Trophoblast cell (in vitro differentiated cells and primary cell): Measurements from ENCODE around the gene SLC6A20.

Source experiments
- DNase-seq, 2 donors: peaks; one replicate each; pipeline ENCODE4 v3.0.0-alpha.2; 2016
- H2AFZ ChIP-seq: 2 replicates; pipeline ENCODE4 v1.6.1; 2013; ENCODE audit warnings: low read length, moderate library complexity, mild to moderate bottlenecking; ENCODE audit not compliant: insufficient read depth, poor library complexity
- H2AK5ac ChIP-seq: 2 replicates; pipeline ENCODE4 v1.6.1; 2013; ENCODE audit warnings: mild to moderate bottlenecking, low read length
- H2BK120ac ChIP-seq: 2 replicates; pipeline ENCODE4 v1.6.1; 2013; ENCODE audit warnings: low read length, mild to moderate bottlenecking, moderate library complexity; ENCODE audit not compliant: insufficient read depth, poor library complexity
- H2BK12ac ChIP-seq: 2 replicates; pipeline ENCODE4 v1.6.1; 2013; ENCODE audit warnings: mild to moderate bottlenecking, low read length, moderate library complexity
- H2BK5ac ChIP-seq: 2 replicates; pipeline ENCODE4 v1.6.1; 2013; ENCODE audit warnings: low read length, low read depth, moderate library complexity, mild to moderate bottlenecking; ENCODE audit not compliant: poor library complexity
- H3K14ac ChIP-seq: 2 replicates; pipeline ENCODE4 v1.6.1; 2013; ENCODE audit warnings: mild to moderate bottlenecking, low read length
- H3K18ac ChIP-seq: 2 replicates; pipeline ENCODE4 v1.6.1; 2013; ENCODE audit warnings: mild to moderate bottlenecking, low read length
- H3K23ac ChIP-seq: 2 replicates; pipeline ENCODE4 v1.6.1; 2013; ENCODE audit warnings: low read length
- H3K27ac ChIP-seq: 2 replicates; pipeline ENCODE4 v1.5.1; 2013; ENCODE audit warnings: low read depth, mild to moderate bottlenecking, inconsistent platforms, low read length, moderate library complexity
- H3K27me3 ChIP-seq: 2 replicates; pipeline ENCODE4 v1.6.1; 2013; ENCODE audit warnings: inconsistent platforms, mild to moderate bottlenecking, low read length, moderate library complexity; ENCODE audit not compliant: insufficient read depth
- H3K36me3 ChIP-seq, 2 experiments: 1 replicate in 1 of 2; 2 replicates in 1 of 2; pipeline ENCODE4 v1.6.1; 2013; ENCODE audit warnings: low read length in 2 of 2, mild to moderate bottlenecking in 2 of 2, moderate library complexity in 1 of 2; ENCODE audit not compliant: insufficient read depth in 2 of 2, control insufficient read depth in 1 of 2
- H3K4ac ChIP-seq: 2 replicates; pipeline ENCODE4 v1.6.1; 2013; ENCODE audit warnings: low read depth, mild to moderate bottlenecking, low read length, moderate library complexity
- H3K4me1 ChIP-seq, 2 experiments: 1 replicate in 1 of 2; 2 replicates in 1 of 2; pipeline ENCODE4 v1.6.1; 2013; ENCODE audit warnings: low read length in 2 of 2, mild to moderate bottlenecking in 2 of 2, moderate library complexity in 1 of 2; ENCODE audit not compliant: insufficient read depth in 2 of 2, control insufficient read depth in 1 of 2
- H3K4me2 ChIP-seq: 2 replicates; pipeline ENCODE4 v1.6.1; 2013; ENCODE audit warnings: inconsistent platforms, mild to moderate bottlenecking, low read length, moderate library complexity
- H3K4me3 ChIP-seq: 2 replicates; pipeline ENCODE4 v1.5.1; 2013; ENCODE audit warnings: mild to moderate bottlenecking, low read depth, low read length, inconsistent platforms
- H3K79me1 ChIP-seq: one replicate; pipeline ENCODE4 v1.6.1; 2013; ENCODE audit warnings: low read length
- H3K79me2 ChIP-seq: 2 replicates; pipeline ENCODE4 v1.6.1; 2013; ENCODE audit warnings: low read length, mild to moderate bottlenecking; ENCODE audit not compliant: control insufficient read depth, insufficient read depth, poor library complexity
- H3K9ac ChIP-seq: 2 replicates; pipeline ENCODE4 v1.6.1; 2013; ENCODE audit warnings: mild to moderate bottlenecking, low read length
- H3K9me3 ChIP-seq: 2 replicates; pipeline ENCODE4 v1.6.1; 2013; ENCODE audit warnings: low read depth, mild to moderate bottlenecking, control low read depth, inconsistent platforms, low read length; ENCODE audit not compliant: insufficient read depth
- H4K12ac ChIP-seq: 2 replicates; pipeline ENCODE4 v1.6.1; 2013; ENCODE audit warnings: low read depth, mild to moderate bottlenecking, low read length, moderate library complexity
- H4K8ac ChIP-seq: 2 replicates; pipeline ENCODE4 v1.6.1; 2013; ENCODE audit warnings: low read depth, mild to moderate bottlenecking, low read length, moderate library complexity
- H4K91ac ChIP-seq: one replicate; pipeline ENCODE4 v1.6.1; 2013; ENCODE audit warnings: low read depth, mild to moderate bottlenecking, low read length, moderate library complexity
- WGBS: extraction: QIAGEN DNeasy Blood & Tissue Kit; methylation state at CpG from one replicate; pipeline ENCODE4 v1.1.7; 2013; ENCODE audit warnings: missing lambda C conversion rate; ENCODE audit not compliant: insufficient read length, insufficient coverage; ENCODE audit errors: extremely low coverage; 5-methylcytosine and 5-hydroxymethylcytosine counted together

The SLC6A20 gene

GRCh38 chr3:45787551-45787950 is 8.8 kb downstream of the SLC6A20 start:
- H3K4me1 ChIP-seq: no peaks in the 10 kb centered on the region

GRCh38 chr3:45786801-45787495 is 9.4 kb downstream of the SLC6A20 start:
- no peak overlapping the region for H2AFZ ChIP-seq
- H2BK12ac ChIP-seq: no peak overlapping the region
- H3K4me1 ChIP-seq: no peaks in the 10 kb centered on the region
- no peak overlapping the region for H4K8ac ChIP-seq
- no peak overlapping the region for H3K27ac ChIP-seq
- H3K4me3 ChIP-seq: no peak overlapping the region
- H2AK5ac ChIP-seq: no peak overlapping the region
- H3K18ac ChIP-seq: no peak overlapping the region
- H4K12ac ChIP-seq: no peak overlapping the region
- no peaks in the 10 kb centered on the region for H3K79me1 ChIP-seq
- DNase-seq: no peak
- no peaks in the 10 kb centered on the region for H3K79me2 ChIP-seq
- no CpG with 5 or more reads among the region's 4 CpGs for WGBS
- no peak overlapping the region for H3K4ac ChIP-seq
- no peaks in the 10 kb centered on the region for H3K36me3 ChIP-seq
- no peak overlapping the region for H3K4me2 ChIP-seq
- H3K9ac ChIP-seq: no peak overlapping the region
- no peaks in the 10 kb centered on the region for H3K27me3 ChIP-seq
- no peak overlapping the region for H2BK120ac ChIP-seq
- H4K91ac ChIP-seq: no peak overlapping the region
- peaks cover 1% of the 10 kb centered on the region for H3K9me3 ChIP-seq
- no peak overlapping the region for H2BK5ac ChIP-seq
- peak overlapping the region; percentile 6 for H3K23ac ChIP-seq
- H3K14ac ChIP-seq: no peak overlapping the region

More at GRCh38 chr3:45787551-45787950, 8.8 kb downstream of the SLC6A20 start:
- Histone ChIP-seq H3K9ac (no peak overlapping the region), H2BK5ac (no peak overlapping the region), H4K8ac (no peak overlapping the region), H3K14ac (no peak overlapping the region), H3K23ac (no peak overlapping the region), H2BK120ac (no peak overlapping the region), H4K91ac (no peak overlapping the region), H3K27ac (no peak overlapping the region), H3K9me3 (peaks cover 1% of the 10 kb centered on the region), H3K27me3 (no peaks in the 10 kb centered on the region), H2AK5ac (no peak overlapping the region), H4K12ac (no peak overlapping the region), H2AFZ (no peak overlapping the region), H3K36me3 (no peaks in the 10 kb centered on the region), H3K4me2 (no peak overlapping the region), H3K18ac (no peak overlapping the region), H3K79me2 (no peaks in the 10 kb centered on the region), H2BK12ac (no peak overlapping the region), H3K79me1 (no peaks in the 10 kb centered on the region), H3K4ac (no peak overlapping the region), H3K4me3 (no peak overlapping the region)
- WGBS: no CpG with 5 or more reads among the region's 2 CpGs
- no peak for DNase-seq

DNA sequence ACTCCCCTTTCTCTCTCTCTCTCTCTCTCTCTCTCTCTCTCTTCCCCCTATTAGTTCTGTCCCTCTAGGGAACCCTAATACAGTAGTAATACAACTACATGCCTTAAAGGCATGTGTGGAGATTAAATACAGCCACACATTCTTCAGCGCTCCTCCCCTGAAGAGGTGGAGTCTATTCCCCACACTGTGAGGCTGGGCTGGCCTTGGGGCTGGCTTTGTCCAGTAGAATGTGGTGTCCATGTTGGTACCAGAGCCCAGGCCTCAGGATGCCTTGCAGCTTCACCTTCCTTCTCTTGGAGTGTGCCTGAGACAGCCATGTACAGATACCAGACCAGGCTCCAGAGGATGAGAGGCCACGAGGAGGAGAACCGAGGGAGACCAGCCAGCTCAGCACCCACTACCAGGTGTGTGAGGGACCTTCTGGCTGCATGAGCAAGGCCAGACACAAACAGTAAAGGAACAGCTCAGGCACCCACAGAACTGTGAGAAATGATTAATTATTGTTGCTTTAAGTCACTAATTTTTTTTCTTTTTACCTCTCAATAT is 10.7 kb downstream of the SLC6A20 start:
- Histone ChIP-seq H3K4ac (no peak overlapping the region), H4K91ac (no peak overlapping the region), H3K4me1 (no peaks in the 10 kb centered on the region), H3K9me3 (peaks cover 1% of the 10 kb centered on the region), H3K4me3 (no peak overlapping the region), H2BK120ac (no peak overlapping the region), H2BK12ac (no peak overlapping the region), H2AFZ (no peak overlapping the region), H3K27me3 (no peaks in the 10 kb centered on the region), H3K23ac (no peak overlapping the region), H3K27ac (no peak overlapping the region), H4K12ac (no peak overlapping the region), H3K4me2 (no peak overlapping the region), H3K18ac (no peak overlapping the region), H2AK5ac (no peak overlapping the region), H3K14ac (no peak overlapping the region), H3K79me1 (no peaks in the 10 kb centered on the region), H3K9ac (no peak overlapping the region), H4K8ac (no peak overlapping the region), H3K79me2 (no peaks in the 10 kb centered on the region), H2BK5ac (no peak overlapping the region), H3K36me3 (no peaks in the 10 kb centered on the region)
- WGBS: no CpG with 5 or more reads among the region's 3 CpGs
- DNase-seq: no peak

- Histone ChIP-seq H3K18ac (no peak overlapping the region), H3K4me3 (no peak overlapping the region), H2AK5ac (no peak overlapping the region), H3K4me1 (no peaks in the 10 kb centered on the region), H3K79me2 (no peaks in the 10 kb centered on the region), H3K9me3 (peaks cover 4% of the 10 kb centered on the region), H4K12ac (no peak overlapping the region), H2BK5ac (no peak overlapping the region), H4K8ac (no peak overlapping the region), H2BK120ac (no peak overlapping the region), H3K79me1 (no peaks in the 10 kb centered on the region), H3K9ac (no peak overlapping the region), H3K27me3 (no peaks in the 10 kb centered on the region), H3K27ac (no peak overlapping the region), H3K23ac (no peak overlapping the region), H4K91ac (no peak overlapping the region), H3K4ac (no peak overlapping the region), H2BK12ac (no peak overlapping the region), H3K36me3 (no peaks in the 10 kb centered on the region), H2AFZ (no peak overlapping the region), H3K4me2 (no peak overlapping the region), H3K14ac (no peak overlapping the region)
- DNase-seq: no peak
- WGBS: no CpG with 5 or more reads among the region's 3 CpGs
These were observed 12.7 kb downstream of the SLC6A20 start for GRCh38 chr3:45783667-45784066.
